ENCODE measurements around the gene TRAPPC12.
A peak's percentile ranks its signal among the peaks of the same experiment; 100 is the strongest.

Gene TRAPPC12

GRCh38 chr2:3409627-3410170 lies 30.2 kb downstream of the TRAPPC12 start:
- DNase-seq = no peak

DNA sequence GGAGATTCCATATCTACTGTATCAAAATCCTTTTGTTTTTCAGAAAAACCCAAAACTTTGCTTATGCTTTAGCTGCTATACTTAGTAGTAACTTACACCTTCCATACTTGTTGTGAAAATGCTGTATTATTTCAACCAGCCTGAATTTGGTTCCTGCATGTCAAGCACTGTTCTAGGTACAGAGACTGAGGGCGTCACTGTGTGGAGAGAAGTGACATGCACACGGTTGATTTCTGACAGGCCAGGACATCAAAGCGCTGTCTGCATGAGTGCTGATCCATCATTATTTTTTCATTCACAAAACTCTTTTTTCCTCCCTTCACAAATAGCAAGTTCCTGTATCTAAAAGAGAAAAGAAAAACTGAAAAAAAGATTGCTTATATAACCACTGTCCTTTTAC lies 31.6 kb downstream of the TRAPPC12 start:
- no peak for DNase-seq

DNA sequence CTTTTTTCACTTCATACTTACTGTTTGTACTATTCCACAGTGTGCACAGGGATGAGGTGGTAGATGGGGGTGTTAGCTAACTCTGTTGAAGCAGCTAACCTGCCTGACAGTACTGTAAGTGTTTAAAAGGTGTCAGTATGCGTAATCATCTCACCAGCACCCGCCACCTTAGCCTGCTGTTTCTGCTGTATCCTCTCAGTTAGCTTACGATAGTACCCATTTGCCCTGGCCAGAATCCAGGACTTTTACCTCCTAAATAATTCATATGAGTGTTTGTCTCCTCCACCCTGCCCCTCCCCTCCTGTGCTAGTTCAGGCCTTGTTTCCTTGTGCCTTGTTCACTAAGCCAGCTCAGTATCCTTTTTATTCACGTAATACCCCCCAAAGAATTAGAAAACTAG lies 34.2 kb downstream of the TRAPPC12 start:
- DNase-seq = no peak

DNA sequence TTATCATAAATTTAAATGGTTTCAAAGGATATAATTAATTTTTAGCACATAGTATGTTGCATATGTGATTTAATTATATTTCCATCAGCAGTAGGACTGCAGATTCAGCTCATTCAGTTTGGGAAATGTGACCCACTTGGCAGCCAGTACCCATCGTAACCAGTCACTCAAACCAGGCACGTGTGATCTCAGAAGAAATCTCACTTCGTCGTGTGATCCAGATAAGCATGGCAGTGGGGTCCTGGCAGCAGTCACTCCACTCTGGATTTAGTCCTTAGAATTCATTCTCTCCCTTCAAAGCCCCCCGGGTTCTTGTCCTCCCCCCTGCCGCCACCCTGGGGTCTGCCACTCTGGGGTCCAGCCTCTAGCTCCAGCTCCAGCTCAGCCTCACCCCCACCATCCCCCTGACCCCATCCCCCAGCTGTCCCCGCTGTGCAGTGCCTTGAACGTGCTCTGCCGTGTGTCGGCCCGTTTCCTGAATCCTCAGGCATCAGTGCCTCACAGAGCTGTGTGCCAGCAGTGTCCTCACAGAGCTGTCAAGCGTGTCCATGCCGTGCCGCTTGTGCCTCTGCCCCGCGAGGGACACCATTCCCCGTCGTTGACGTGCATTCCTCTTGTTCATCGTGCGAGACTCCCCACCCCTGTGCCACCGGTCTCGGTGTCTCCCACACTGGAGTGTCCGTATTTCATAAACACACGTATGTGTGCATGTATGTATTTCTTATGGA lies 34.8 kb downstream of the TRAPPC12 start:
- DNase-seq = no peak

DNA sequence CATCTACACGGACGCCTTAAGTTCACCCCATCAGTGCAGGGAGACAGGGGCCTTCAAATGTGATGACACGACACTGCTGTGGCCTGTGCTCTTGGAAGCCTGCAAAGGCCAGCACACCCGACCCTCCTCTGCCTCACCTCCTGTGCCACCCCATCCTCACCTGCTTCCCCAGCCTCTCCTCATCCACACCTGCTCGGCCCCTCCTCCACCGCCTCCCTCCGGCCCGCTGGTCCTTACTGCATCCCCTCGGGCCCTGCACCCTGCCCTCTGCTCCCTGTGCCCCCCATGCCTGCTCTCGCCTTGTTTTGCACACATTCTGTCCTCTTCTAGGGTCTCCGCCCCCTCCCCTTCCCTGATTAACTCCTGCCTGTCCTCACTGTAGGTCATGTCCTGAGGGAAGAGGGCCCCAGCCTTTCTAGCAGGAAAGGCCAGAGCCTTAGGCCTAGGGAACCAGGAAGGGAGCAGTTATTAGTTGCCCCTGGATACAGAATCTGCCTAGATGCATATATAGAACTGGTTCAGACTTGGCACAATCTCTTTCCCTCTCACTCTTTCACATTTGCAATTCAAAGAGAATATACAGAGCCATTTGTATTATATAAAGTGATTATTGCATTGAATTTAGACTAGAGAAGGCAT lies 39.4 kb downstream of the TRAPPC12 start:
- DNase-seq = no peak

DNA sequence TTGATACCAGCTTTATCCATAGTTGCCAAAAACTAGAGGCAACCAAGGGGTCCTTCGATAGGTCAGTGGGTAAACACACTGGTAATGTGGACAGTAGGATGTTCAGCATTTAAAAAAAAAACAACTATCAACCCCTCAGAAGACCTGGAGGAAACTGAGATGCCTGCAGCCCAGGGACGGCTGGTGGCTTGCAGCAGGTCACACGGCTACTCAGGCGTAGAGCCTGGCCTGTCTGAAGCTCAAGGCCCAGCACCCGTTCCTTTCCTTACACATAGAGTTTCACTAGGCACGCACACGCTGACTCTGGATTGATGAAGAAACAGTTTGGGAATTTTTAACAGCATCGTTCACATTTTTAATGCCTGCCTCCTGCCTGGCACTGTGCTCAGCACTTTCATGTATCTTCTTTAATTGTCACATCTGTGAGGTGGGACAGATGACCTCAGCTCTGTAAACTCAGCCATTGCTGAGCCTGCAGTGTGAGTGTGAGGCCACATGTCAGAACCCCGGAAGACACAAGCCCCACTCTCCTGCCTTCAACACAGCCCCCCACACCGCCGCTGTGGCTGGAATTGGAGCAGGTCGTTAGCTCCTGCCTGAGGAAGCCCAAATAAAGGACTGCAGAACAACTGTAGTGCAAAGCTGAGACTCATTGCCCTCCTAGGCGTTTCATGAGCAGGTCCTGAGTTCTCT lies 40.7 kb downstream of the TRAPPC12 start:
- no peak for DNase-seq

DNA sequence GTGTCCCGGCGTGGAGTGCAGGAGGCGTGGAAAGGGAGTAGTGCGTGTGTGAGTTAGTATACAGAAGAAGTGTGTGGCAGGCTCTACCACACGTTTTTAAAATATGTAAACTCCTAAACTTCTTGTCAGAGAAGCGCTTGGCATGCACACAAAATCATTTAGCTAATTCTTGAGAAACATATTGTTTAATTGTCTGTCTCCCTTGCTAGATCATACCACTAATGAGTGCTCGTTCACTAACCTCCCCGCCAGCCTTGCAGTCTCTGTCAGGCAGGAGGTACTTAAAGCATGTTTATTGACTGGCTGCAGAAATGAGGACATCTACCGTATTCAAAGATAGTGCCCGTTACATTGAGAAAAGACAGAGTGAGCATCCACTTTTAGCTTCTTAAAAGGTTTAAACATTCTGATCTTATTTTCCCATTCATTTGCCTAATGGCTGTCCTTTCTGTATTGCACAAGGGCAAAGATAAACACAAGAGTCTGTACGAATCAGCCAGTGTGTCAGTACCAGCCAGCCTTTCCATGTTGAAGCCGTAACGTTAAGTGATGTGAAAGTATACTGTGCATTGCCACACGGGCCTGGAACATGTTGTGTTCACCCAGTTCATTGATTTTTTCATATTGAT lies 41.4 kb downstream of the TRAPPC12 start:
- no peak for DNase-seq

GRCh38 chr2:3421580-3421979 lies 42.1 kb downstream of the TRAPPC12 start:
- no peak for DNase-seq

GRCh38 chr2:3422161-3422779 lies 42.8 kb downstream of the TRAPPC12 start:
- no peak for DNase-seq

- peak; percentile 59 for DNase-seq
Measured at GRCh38 chr2:3423492-3424170, 44.1 kb downstream of the TRAPPC12 start.

GRCh38 chr2:3424171-3424795 lies 44.8 kb downstream of the TRAPPC12 start:
- DNase-seq = no peak

DNA sequence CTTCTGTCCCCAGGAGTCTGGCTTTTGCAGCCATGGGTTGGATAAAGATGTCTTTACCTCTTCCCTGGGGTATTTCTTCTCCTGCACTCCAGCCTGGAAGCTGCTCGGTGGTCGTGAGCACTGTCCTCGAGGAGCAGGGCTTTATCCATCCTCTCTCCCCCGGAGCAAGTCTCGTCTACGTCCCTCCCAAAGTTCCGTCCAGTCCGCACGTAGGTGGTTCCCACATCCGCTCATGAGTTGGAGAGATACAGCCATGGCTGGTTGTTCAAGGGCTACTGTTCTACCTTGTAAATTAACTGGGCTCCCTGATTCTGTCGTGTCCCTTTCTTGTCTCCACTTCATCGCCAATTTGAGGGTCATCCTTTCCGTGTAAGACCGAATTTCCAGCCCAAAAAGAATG lies 47.1 kb downstream of the TRAPPC12 start:
- no peak for DNase-seq

DNA sequence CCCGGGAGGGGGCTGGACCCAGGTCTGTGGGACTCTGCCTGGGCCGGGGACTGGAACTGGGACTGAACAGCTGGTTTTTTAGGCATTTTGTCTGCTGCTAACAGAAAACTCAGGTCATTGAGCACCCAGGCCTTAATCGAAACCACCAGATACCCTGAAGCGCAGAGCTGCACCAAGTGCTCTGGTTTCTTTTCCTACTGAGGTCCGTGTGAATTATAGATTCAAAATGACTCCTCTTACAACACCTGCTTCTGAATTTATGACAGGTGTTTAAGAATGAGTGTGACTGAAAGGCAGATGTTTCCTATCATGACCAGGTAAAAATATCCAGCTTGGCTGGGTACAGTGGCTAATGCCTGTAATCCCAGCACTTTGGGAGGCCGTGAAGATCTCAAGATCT lies 47.8 kb downstream of the TRAPPC12 start:
- no peak for DNase-seq

- DNase-seq = no peak
Measured at GRCh38 chr2:3428577-3428976, 49.1 kb downstream of the TRAPPC12 start.

GRCh38 chr2:3429066-3429610 lies 49.6 kb downstream of the TRAPPC12 start:
- DNase-seq = no peak

GRCh38 chr2:3430172-3430571 lies 50.7 kb downstream of the TRAPPC12 start:
- no peak for DNase-seq

- DNase-seq = no peak
Measured at GRCh38 chr2:3430740-3431490, 51.4 kb downstream of the TRAPPC12 start.

GRCh38 chr2:3432067-3432466 lies 52.6 kb downstream of the TRAPPC12 start:
- no peak for DNase-seq

DNA sequence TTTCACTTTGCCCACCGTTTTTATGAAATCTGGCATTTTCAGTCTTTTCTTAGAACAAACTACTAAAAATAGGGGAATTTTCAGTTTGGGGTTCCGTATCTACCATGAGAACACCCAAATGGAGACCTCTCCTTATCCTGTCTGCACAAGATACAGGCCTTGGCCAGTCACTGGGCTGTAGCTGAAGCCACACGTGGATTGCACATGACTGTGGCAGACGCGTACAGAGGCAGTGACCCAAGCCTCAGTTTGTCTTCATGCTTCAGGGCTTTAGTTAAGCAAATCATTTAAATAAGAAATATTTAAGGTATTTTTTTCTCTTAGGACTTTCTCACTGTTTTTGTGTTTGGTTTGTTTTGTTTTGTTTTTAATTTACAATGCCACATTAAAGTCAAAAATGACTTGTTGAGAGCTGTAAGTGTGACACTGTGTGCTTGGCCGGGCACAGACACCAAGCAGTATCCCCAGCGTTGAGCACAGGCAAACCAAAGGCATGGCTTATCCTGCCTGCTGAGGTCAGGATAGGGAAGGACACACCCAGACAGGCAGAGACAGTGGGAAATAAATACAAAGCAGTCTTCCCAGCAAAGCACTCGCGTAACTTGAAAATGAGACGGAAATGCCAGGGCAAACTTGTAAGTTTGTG lies 53.3 kb downstream of the TRAPPC12 start:
- no peak for DNase-seq

- no peak for DNase-seq
Measured at GRCh38 chr2:3433339-3433699, 53.8 kb downstream of the TRAPPC12 start.

Data from femur (tissue), 1 donor.